Measurements from ENCODE around the gene TMEM87B. TPM values are rescaled to one million over a fixed set of nuclear protein-coding genes. Genes with fewer than 3 reads are reported as not detected.

Gene TMEM87B
- polyA plus RNA-seq, 4 donors = 22.4 to 28.2 (median 22.9) TPM

DNA sequence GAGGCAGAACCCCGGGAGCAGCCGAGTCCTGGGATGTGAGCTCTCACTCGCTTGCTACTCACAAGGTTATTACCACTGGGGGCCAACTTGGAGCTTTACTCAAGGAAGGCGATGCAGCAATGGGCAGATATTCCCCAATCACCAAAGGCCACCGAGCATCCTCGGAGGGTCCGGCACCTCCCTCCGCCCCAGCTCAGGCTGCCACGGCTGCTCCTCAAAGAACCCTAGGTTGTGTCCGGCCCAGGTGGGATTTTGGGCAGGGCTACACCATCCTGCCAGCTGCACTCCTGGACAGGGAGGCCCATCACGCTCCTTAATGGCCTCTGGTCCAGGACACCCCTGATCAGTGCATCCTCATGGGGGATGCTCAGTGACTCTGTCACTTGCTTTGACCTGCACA, 107.9 kb downstream of the TMEM87B start:
- no peak for DNase-seq (ENCODE audit: low read depth in 4 of 4, low spot score in 3 of 4)

DNA sequence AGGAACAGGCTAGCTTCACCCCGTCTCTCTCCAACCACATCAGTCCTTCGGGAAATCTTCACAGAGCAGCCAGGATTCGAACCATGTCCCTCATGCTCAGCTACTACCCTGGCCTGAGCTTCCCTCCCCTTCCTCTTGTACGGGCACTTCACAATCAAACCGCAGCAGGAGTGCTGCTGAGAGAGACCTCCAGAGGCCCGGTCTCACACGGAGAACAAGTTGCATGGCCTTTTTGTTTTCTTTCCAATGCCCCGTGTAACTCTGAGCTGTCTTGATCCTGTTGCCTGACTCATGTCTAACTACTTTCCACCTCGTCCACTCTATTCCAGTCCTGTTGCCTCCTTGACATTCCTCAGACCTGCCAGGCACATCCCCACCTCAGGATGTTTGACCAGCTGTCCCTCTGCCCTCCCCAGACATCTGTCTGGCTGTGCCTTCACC, 108.5 kb downstream of the TMEM87B start:
- DNase-seq (ENCODE audit: low read depth in 4 of 4, low spot score in 3 of 4) = no peak

DNA sequence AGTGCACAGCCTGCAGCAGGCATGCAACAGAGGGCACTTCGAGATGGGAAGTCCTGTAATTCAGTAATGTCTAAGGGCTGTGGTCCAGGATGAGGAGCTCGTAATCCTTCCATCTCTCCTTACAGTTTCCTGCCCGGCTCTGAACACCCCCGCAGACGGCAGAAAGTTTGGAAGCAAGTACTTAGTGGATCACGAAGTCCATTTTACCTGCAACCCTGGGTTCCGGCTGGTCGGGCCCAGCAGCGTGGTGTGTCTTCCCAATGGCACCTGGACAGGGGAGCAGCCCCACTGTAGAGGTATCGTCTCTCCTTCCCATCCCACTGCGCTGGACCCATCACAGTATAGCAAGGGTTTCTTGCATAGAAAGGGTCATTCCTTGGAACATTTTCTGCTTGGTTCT, 109.8 kb downstream of the TMEM87B start:
- no peak for DNase-seq (ENCODE audit: low read depth in 4 of 4, low spot score in 3 of 4)

DNA sequence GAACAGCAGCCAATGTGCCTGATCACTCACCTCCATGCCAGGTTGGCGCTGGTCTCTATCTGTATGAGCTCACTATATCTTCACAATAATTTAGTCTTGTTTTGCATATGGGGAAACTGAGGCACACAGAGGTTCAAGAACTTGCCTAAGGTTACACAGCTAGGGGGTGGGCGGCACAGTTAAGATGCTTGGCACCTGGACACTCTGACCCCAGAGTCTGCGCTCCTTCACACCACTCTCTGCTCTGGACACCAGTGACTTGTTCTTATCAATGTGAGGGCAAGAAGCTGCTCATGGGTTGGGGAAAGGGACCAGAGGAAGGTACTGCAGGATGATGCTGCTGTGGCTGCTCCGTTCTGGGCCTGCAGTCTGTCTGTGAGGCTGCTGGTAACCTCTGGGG, 110.2 kb downstream of the TMEM87B start:
- no peak for DNase-seq (ENCODE audit: low read depth in 4 of 4, low spot score in 3 of 4)

- DNase-seq (ENCODE audit: low read depth in 4 of 4, low spot score in 3 of 4) = no peak
Measured at GRCh38 chr2:112166806-112167499, 111.9 kb downstream of the TMEM87B start.

DNA sequence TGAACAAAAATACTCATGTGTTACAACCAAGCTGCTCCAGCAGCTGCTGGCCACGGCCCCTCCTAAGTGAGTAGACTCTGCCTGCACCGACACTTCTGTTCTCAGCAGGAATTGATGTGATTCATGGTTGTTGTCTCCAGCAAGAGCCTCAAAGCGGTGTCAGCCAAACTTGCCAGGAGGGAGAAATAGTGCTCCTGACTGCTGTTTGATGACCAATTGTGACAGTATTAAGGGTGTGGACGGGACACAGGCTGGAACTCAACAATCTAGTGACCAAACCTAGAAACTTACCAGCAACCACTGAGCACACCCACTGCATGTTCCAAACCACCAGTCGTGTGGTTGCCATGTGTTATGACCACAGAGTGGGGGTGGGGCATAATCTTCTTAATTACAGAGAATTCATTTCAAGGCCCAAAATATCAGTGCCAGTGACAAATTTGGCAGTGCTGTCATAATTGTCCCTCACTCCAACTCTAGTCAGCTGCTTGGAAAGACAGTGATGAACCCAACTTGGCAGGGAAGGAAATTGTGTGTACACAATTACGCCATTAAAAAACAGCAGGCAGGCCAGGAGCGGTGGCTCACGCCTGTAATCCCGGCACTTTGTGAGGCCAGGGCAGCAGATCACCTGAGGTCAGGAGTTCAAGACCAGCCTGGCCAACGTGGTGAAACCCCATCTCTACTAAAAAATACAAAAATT, 113.5 kb downstream of the TMEM87B start:
- no peak for DNase-seq (ENCODE audit: low read depth in 4 of 4, low spot score in 3 of 4)

Other genes starting within 250 kb of the TMEM87B start
- gene ANAPC1, start 171.1 kb upstream of the TMEM87B start, polyA plus RNA-seq (ENCODE audit: insufficient read length in 4 of 4) = 10 to 100 TPM; 23.8 to 34.0 (median 30.2) TPM
- gene MERTK, start 156.7 kb upstream of the TMEM87B start, polyA plus RNA-seq (ENCODE audit: insufficient read length in 4 of 4) = 10 to 100 TPM in 3 of 4 donors, 1 to 10 TPM in 1; 5.4 to 27.0 (median 20.5) TPM
- gene FBLN7, start 83.1 kb downstream of the TMEM87B start, polyA plus RNA-seq (ENCODE audit: insufficient read length in 4 of 4) = 10 to 100 TPM in 3 of 4 donors, 1 to 10 TPM in 1; 9.8 to 26.9 (median 13.5) TPM
- gene ZC3H8, start 199.8 kb downstream of the TMEM87B start, polyA plus RNA-seq (ENCODE audit: insufficient read length in 4 of 4) = 10 to 100 TPM; 12.7 to 23.1 (median 21.1) TPM
- 1 to 10 TPM; 8.2 to 9.7 (median 8.8) TPM for gene ZC3H6, start 220.3 kb downstream of the TMEM87B start, polyA plus RNA-seq (ENCODE audit: insufficient read length in 4 of 4)

Data from left renal pelvis (tissue), 4 donors.